IPS-18a (cell line): ENCODE results near the gene LHCGR.

Source experiments
- H3K27ac ChIP-seq: one replicate; pipeline ENCODE4 v1.5.1; 2013; ENCODE audit warnings: low read length
- H3K27me3 ChIP-seq: one replicate; pipeline ENCODE4 v1.6.1; 2013; ENCODE audit warnings: mild to moderate bottlenecking, low read length; ENCODE audit not compliant: control insufficient read depth, insufficient read depth
- H3K36me3 ChIP-seq: one replicate; pipeline ENCODE4 v1.6.1; 2013; ENCODE audit warnings: low read depth, low read length; ENCODE audit not compliant: control insufficient read depth
- H3K4me1 ChIP-seq: one replicate; pipeline ENCODE4 v1.6.1; 2013; ENCODE audit warnings: low read depth, low read length; ENCODE audit not compliant: control insufficient read depth
- H3K4me3 ChIP-seq: one replicate; pipeline ENCODE4 v1.5.1; 2013; ENCODE audit warnings: low read length
- H3K9ac ChIP-seq: one replicate; pipeline ENCODE4 v1.6.1; 2013; ENCODE audit warnings: mild to moderate bottlenecking, low read length, moderate library complexity
- H3K9me3 ChIP-seq: one replicate; pipeline ENCODE4 v1.6.1; 2013; ENCODE audit warnings: low read depth, low read length; ENCODE audit not compliant: control insufficient read depth

Gene LHCGR

DNA sequence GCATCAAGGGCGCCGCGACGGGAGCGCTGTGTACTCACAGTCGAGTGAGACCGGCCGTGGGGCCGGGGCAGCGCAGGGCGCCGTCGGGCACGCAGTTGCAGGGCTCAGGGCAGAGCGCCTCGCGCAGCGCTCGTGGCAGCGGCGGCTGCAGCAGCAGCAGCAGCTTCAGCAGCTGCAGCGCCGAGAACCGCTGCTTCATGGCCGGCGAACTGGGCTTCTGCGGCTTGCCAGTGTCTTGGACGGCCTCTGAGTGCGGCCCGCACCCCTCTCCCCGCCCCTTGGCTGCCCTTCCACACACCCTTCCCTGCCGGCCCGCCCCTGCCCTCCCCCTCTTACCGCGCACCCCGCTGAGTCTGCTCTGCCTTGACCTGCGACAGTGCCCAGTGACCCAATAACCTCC, at the start of gene LHCGR:
Gene LHCGR, minus strand, starts transcription at position 252 of the 400 bp plus-strand sequence. Its CDS starts 53 bp downstream, at position 199.
- peak within 1 kb of the TSS; percentile 40 for H3K4me3 ChIP-seq

DNA sequence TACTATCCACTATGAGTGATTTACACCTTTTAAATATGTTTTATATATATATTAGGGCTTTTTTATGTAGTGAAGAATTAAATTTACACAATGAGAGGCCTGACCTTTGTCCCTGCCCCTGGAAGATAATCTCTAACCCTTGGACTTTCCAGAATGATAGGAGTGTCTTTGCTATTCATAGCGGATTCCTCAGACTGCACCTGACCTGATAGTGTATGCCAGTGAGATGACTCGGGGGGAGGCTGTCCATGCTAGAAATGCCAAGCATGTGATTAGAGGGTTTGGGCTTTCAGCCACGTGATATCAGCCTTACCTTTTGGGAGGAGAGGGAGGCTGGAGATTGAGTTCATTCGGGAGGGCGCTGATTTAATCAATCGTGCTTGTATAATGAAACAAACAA, 44.1 kb upstream of the LHCGR start:
- Histone ChIP-seq H3K4me3 (no peak overlapping the region), H3K9ac (no peak overlapping the region), H3K9me3 (no peaks in the 10 kb centered on the region), H3K27ac (no peak overlapping the region), H3K27me3 (no peaks in the 10 kb centered on the region), H3K36me3 (no peaks in the 10 kb centered on the region), H3K4me1 (no peaks in the 10 kb centered on the region)

More for the DNA sequence above, at the start of gene LHCGR:
- no peak within 1 kb of the TSS for H3K9ac ChIP-seq
- H3K9me3 ChIP-seq: no peaks in the 10 kb centered on the region
- peaks cover 30% of the 10 kb centered on the region for H3K27me3 ChIP-seq
- peaks cover 26% of the 10 kb centered on the region for H3K4me1 ChIP-seq
- no peaks in the 10 kb centered on the region for H3K36me3 ChIP-seq
- H3K27ac ChIP-seq: no peak within 1 kb of the TSS

DNA sequence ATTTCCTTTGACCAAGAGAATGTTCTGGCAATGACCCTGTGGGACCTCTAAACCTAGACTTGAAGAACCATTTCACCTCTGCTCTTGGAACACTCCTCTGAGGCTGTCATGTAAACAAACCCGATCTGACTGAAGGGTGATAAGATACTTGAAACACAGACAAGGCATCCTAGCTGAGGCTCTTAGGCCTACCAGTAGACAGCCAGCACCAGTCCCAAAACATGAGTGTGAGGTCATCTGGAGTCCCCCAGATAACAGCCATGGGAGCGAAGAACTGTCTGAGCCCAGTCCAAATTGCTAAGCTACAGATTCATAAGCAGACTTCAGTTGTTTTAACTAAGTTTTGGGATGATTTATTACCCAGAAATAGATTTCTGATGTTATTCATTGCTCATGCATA, 39.5 kb upstream of the LHCGR start:
- no peak overlapping the region for H3K4me3 ChIP-seq
- no peaks in the 10 kb centered on the region for H3K27me3 ChIP-seq
- H3K4me1 ChIP-seq: peaks cover 33% of the 10 kb centered on the region
- H3K9ac ChIP-seq: no peak overlapping the region
- no peak overlapping the region for H3K27ac ChIP-seq
- no peaks in the 10 kb centered on the region for H3K9me3 ChIP-seq
- H3K36me3 ChIP-seq: no peaks in the 10 kb centered on the region

DNA sequence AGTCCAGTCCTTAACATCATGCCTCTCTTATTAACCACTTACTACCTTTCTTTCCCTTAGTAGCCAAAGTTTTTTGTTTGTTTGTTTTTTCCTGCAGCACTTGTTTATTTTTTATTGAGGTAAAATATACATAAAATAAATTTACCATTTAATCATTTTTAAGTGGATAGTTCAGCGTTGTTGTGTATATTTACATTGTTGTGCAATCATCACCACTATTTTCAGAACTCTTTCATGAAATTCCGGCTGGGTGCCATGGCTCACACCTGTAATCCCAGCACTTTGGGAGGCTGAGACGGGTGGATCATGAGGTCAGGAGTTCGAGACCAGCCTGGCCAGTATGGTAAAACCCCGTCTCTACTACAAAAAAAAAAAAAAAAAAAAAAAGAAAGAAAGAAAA, 38.1 kb upstream of the LHCGR start:
- Histone ChIP-seq H3K27me3 (no peaks in the 10 kb centered on the region), H3K27ac (no peak overlapping the region), H3K9me3 (no peaks in the 10 kb centered on the region), H3K36me3 (no peaks in the 10 kb centered on the region), H3K4me1 (peaks cover 34% of the 10 kb centered on the region), H3K4me3 (no peak overlapping the region), H3K9ac (no peak overlapping the region)

DNA sequence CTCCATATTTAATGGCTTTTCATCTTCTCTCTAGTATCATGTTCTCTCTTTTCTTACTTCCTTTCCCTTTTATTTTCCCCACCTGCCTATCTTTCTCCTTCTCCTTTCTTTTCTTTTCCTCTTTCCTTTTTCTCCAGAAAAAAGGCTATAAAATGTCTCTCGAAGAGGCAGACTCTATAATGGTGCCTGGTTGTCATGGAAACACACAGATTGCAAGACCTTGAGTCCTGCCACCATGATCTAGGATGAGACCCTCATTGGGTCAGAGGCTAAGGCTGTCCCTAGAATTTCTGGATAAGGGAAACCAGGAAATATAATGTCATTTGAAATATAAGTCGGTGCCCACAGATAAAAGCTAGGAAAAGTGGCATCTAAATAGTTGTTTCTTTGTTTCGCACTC, 36.5 kb upstream of the LHCGR start:
- Histone ChIP-seq H3K4me3 (no peak overlapping the region), H3K9ac (no peak overlapping the region), H3K4me1 (peaks cover 34% of the 10 kb centered on the region), H3K36me3 (no peaks in the 10 kb centered on the region), H3K9me3 (no peaks in the 10 kb centered on the region), H3K27ac (no peak overlapping the region), H3K27me3 (no peaks in the 10 kb centered on the region)

DNA sequence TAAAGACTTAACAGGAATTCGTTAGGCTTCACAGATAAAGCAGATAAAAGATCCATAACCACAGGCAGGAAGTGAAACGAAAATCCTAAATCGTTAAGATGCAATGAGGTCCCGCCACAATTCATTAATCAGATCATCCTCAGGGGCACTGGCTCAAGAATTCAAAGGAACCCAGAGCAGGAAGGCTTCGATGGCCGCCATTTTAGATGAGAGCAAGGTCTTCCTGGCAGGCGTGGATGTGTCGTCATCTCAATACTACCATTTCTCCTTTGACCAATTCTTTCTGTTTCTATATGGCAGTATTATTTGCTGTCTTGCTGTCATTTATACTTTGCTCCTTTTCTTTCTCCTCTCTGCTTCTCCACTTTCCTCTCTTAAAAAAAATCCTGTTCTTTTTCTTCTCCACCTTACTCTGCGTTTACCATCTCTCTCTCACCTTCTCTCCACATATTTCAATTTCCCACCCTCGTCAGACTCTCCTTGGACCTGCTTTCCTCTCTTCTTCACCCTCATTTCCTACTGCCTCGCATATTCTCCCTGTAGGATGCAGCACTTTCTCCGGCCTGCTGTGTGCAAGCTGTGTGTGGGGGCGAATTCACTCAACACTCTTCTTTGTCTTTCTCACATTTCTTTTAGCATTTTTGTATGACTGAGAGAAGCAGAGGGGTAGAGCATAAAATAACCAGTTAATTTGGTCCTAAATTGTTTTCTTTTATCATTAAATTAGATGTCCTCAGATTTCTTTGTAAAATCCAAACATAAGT, 35.1 kb upstream of the LHCGR start:
- no peak overlapping the region for H3K4me3 ChIP-seq
- H3K27ac ChIP-seq: no peak overlapping the region
- H3K36me3 ChIP-seq: no peaks in the 10 kb centered on the region
- H3K9me3 ChIP-seq: no peaks in the 10 kb centered on the region
- no peak overlapping the region for H3K9ac ChIP-seq
- peaks cover 34% of the 10 kb centered on the region for H3K4me1 ChIP-seq
- H3K27me3 ChIP-seq: no peaks in the 10 kb centered on the region

DNA sequence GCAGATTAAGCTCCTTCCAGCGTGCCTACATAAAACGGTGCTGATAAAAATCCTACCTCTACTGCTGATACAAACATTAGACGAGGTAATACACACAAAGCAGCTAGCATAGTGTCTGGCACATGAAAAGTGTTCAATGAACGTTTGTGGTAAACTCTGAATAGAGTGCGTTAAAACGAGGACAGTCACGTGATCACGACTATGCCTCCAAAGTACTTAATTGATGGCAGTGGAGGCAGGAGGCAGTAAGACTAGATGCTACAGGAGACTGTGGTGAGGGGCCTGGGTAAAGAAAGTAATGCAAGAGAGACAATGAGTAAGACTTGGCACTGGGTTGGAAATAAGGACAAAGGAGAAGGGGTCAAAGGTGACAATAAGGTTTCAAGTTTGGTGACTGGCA, 32.1 kb upstream of the LHCGR start:
- no peak overlapping the region for H3K27ac ChIP-seq
- H3K36me3 ChIP-seq: no peaks in the 10 kb centered on the region
- H3K9ac ChIP-seq: no peak overlapping the region
- H3K4me3 ChIP-seq: no peak overlapping the region
- H3K4me1 ChIP-seq: peaks cover 26% of the 10 kb centered on the region
- H3K27me3 ChIP-seq: no peaks in the 10 kb centered on the region
- H3K9me3 ChIP-seq: no peaks in the 10 kb centered on the region

DNA sequence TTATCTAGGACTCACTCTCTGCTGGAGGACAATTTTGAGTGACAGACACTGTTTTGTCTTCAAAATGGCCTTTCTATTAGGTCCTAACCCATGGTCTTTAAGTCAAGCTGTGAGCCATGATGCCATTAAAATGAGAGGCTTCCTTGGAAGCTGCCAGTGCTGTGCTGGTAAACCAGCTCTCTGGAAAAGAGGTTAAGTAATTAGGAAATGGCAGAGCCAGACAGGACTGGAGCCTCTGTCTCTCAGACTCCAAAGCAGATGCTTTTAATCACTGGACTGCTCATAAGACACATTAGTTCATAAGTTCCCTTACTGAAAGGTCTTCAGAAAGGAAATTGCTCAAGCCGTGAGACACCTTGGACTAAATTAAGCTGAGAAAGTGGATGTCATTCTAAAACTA, 25.8 kb upstream of the LHCGR start:
- no peaks in the 10 kb centered on the region for H3K36me3 ChIP-seq
- H3K4me3 ChIP-seq: no peak overlapping the region
- H3K27ac ChIP-seq: no peak overlapping the region
- H3K27me3 ChIP-seq: no peaks in the 10 kb centered on the region
- H3K9me3 ChIP-seq: no peaks in the 10 kb centered on the region
- H3K9ac ChIP-seq: no peak overlapping the region
- peaks cover 4% of the 10 kb centered on the region for H3K4me1 ChIP-seq

DNA sequence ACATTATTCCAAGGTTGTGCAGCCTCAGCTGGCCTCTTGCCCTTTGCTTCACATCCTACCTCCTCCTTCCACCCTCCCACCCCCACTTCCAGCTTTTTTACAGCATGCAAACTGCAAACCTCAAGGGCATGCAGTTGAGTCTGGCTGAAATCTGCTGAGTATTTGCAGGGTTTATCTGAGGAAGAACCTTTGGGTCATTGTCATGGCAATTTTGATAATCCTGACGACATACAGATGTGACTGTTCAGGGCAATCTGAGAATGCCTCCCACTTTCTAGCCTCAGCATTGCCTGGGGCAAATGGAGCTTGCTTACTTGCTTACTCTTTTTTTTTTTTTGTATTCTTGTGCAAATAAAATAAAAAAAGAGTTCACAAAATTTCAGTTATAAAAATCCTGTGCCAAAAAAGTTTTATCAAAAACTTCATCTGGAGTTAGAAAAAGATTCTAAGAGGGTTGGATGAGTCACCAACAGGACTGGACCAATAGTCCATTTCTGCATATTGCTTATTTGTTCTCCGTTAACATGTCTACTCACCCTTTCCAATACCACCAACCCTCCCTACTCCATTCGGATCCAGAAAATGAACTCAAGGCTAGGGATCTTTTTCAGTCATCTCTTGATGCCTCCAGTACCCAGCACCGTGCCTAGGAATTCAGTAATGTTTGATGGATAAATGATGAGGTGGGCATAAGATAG, 23.6 kb upstream of the LHCGR start:
- no peak overlapping the region for H3K27ac ChIP-seq
- H3K27me3 ChIP-seq: no peaks in the 10 kb centered on the region
- H3K4me1 ChIP-seq: peaks cover 4% of the 10 kb centered on the region
- no peaks in the 10 kb centered on the region for H3K36me3 ChIP-seq
- no peak overlapping the region for H3K9ac ChIP-seq
- H3K9me3 ChIP-seq: no peaks in the 10 kb centered on the region
- H3K4me3 ChIP-seq: no peak overlapping the region

GRCh38 chr2:48774251-48774650, 18.7 kb upstream of the LHCGR start:
- Histone ChIP-seq H3K27ac (no peak overlapping the region), H3K36me3 (no peaks in the 10 kb centered on the region), H3K9ac (no peak overlapping the region), H3K4me3 (no peak overlapping the region), H3K9me3 (no peaks in the 10 kb centered on the region), H3K27me3 (no peaks in the 10 kb centered on the region), H3K4me1 (peaks cover 4% of the 10 kb centered on the region)

DNA sequence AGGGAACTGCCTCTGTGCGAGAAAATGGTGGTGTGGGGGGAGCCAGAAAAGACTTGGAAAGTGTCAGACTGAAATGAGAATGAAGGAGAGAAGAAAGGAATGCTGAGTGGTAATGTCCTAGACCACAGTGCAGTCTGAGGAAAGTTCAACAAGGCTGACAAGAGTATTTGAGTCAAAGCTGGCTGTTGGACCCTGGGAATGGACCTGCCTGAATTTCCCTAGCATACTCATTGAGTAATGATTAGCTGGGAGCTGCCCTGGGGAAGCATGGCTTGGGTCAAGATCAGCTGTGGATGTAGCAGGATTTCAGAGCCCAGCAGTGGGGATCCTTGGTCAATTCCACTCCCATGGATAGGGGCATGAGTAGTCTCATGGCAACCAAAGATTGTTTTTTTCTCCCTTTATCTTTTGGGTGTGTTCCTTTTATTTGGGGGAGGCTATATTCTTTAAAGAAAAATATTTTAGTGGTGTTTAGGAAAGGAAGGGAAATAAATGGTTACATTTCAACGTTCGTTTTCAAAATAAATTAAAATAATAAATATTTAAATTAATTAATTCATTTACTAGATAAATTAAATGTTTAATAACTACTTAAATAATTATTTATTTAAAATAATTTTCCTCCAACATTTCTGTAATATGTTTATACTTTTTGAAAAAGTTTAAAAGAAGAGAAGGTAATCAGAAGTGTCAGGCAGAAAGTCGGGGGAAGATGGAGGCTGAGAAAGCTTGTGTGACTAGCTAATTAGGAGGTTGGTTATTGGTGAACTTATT, 15.9 kb upstream of the LHCGR start:
- Histone ChIP-seq H3K27me3 (no peaks in the 10 kb centered on the region), H3K9ac (no peak overlapping the region)

More for the DNA sequence above, 15.9 kb upstream of the LHCGR start:
- peaks cover 10% of the 10 kb centered on the region for H3K4me1 ChIP-seq
- no peaks in the 10 kb centered on the region for H3K9me3 ChIP-seq
- no peaks in the 10 kb centered on the region for H3K36me3 ChIP-seq
- no peak overlapping the region for H3K4me3 ChIP-seq
- no peak overlapping the region for H3K27ac ChIP-seq
